Effector memory CD4-positive, alpha-beta T cell (primary cell): Measurements from ENCODE around the gene ROR2.

ENCODE experiments used
- DNase-seq, 3 donors: peaks; one replicate each; pipeline ENCODE4 v3.0.0-alpha.2; 2020
- H3K27ac ChIP-seq: 2 replicates; pipeline ENCODE4 v1.7.0; 2013; ENCODE audit warnings: mild to moderate bottlenecking, low read length, moderate library complexity; ENCODE audit not compliant: insufficient read depth, poor library complexity, severe bottlenecking
- H3K27me3 ChIP-seq: replicated peaks from 2 replicates; pipeline ENCODE4 v1.7.0; 2013; ENCODE audit warnings: mild to moderate bottlenecking, low read length; ENCODE audit not compliant: insufficient read depth, control insufficient read depth, poor library complexity, severe bottlenecking
- H3K36me3 ChIP-seq: 2 replicates; pipeline ENCODE4 v1.7.0; 2013; ENCODE audit warnings: mild to moderate bottlenecking, low read length, moderate library complexity; ENCODE audit not compliant: control insufficient read depth, insufficient read depth
- H3K4me1 ChIP-seq: 2 replicates; pipeline ENCODE4 v1.7.0; 2013; ENCODE audit warnings: low read length, mild to moderate bottlenecking; ENCODE audit not compliant: control insufficient read depth, insufficient read depth, poor library complexity, severe bottlenecking
- H3K4me3 ChIP-seq: 2 replicates; pipeline ENCODE4 v1.7.0; 2013; ENCODE audit warnings: low read length, low read depth, mild to moderate bottlenecking; ENCODE audit not compliant: insufficient read depth, poor library complexity, severe bottlenecking
- H3K9me3 ChIP-seq: 2 replicates; pipeline ENCODE4 v1.7.0; 2013; ENCODE audit warnings: mild to moderate bottlenecking, low read length, moderate library complexity; ENCODE audit not compliant: control insufficient read depth

ROR2 gene

DNA sequence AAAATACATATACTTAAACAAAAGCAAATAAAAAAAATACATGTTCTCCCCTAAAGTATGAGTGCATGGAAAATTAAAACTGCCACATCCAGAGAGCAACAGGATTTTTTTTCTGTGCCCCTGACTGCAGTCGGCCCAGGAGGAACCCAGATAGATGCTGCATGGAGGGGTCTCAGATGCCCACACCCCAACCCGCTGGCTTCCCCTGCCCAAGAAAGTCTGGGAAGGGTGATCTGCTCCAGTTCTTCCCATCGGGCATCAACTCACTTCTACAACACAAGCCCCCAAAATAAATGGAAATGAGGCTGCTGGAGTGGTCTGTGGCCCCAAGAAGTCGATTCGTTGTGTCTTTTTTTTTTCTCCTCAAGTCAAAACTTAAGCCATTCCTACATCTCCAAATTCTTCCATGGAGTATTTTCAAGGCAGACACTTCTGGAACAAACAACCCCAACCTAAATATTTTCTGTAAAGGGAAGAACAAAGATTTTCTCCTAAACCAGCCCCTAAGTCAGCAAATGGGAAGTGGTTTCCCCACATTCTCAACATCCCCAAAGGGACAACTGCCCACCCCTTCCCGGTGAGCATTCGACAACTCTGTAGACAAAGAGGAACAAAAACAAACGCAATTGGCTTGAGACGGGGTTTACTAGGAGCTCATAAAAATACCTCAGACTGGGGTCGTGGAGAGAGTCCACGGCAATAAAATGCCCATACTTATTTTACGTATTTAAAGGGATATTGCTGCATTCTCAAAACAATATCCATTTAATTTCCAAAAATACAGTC lies 46.7 kb downstream of the ROR2 start:
- no peak for DNase-seq
- Histone ChIP-seq H3K4me3 (no peak overlapping the region), H3K4me1 (peaks cover 9% of the 10 kb centered on the region), H3K27me3 (no peaks in the 10 kb centered on the region), H3K27ac (no peak overlapping the region), H3K36me3 (no peaks in the 10 kb centered on the region), H3K9me3 (no peaks in the 10 kb centered on the region)

DNA sequence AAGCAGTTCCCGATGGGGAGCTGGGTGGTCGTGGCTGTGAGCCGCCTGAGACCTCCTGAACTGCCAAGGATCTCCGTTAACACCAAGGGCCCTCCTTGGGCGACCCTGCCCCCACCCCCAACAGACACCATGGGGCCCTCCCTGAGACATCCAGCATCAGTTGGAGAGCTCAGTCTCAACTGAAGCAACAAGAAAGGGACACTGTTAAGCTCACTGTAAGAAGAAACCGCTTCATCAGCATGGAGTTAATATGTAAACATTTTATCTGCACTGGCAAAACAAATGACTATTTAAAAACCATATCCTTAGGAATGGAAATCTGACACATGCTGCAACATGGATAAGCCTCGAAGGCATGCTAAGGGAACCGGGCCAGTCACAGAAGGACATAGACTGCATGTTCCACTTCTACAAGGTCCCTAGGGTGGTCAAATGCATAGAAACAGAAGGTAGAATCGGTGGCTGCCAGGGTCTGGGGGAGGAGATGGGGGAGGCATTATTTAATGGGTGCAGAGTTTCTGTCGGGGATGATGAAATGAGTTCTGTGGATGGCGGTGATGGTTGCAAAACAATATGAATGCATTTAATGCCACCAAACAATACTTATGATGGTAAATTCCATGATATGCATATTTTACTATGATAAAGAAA lies 47.4 kb downstream of the ROR2 start:
- Histone ChIP-seq H3K4me1 (peaks cover 9% of the 10 kb centered on the region), H3K9me3 (no peaks in the 10 kb centered on the region), H3K36me3 (no peaks in the 10 kb centered on the region), H3K27ac (no peak overlapping the region), H3K4me3 (no peak overlapping the region), H3K27me3 (no peaks in the 10 kb centered on the region)
- no peak for DNase-seq

GRCh38 chr9:91900797-91901177 lies 49.2 kb downstream of the ROR2 start:
- no peak for DNase-seq
- H3K36me3 ChIP-seq: no peaks in the 10 kb centered on the region
- peaks cover 4% of the 10 kb centered on the region for H3K4me1 ChIP-seq
- no peaks in the 10 kb centered on the region for H3K27me3 ChIP-seq
- no peaks in the 10 kb centered on the region for H3K9me3 ChIP-seq
- H3K4me3 ChIP-seq: no peak overlapping the region
- H3K27ac ChIP-seq: no peak overlapping the region

DNA sequence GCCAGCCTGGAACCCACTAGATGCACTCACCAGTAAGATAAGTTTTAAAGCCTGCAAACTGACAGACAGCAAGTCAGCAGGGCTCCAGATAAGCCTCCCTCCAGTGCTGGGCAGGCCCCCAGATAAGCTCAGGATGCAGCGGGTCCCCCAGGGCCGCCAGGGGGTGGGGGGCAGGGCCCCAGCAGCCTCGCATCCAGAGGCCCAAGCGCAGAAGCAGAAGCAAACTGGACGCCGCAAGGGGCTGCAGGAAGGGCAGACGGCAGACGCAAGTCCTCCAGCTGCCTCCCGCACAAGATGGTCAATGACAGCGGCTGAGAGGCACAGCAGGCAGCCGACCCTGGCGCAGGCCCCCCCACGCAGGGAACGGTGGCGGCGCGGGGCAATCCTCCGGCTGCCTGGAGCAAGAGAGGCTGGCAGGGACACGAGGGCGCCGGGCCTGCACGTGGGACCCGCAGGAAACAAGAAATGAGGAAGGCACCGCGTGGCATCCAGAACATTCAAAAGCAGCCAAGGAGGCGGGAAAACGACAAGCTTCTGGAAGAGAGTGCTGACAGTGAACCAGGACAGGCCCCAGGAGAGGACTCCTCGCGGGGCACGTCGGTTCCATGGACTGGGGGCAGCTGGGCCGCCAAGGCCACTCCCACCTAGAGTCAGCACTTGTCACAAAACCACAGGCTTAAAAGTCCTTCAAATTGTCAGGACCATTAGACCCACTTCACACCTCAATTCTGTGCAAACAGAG lies 49.8 kb downstream of the ROR2 start:
- no peaks in the 10 kb centered on the region for H3K4me1 ChIP-seq
- H3K27me3 ChIP-seq: no peaks in the 10 kb centered on the region
- no peaks in the 10 kb centered on the region for H3K9me3 ChIP-seq
- H3K36me3 ChIP-seq: no peaks in the 10 kb centered on the region
- DNase-seq: no peak
- H3K27ac ChIP-seq: no peak overlapping the region
- no peak overlapping the region for H3K4me3 ChIP-seq

DNA sequence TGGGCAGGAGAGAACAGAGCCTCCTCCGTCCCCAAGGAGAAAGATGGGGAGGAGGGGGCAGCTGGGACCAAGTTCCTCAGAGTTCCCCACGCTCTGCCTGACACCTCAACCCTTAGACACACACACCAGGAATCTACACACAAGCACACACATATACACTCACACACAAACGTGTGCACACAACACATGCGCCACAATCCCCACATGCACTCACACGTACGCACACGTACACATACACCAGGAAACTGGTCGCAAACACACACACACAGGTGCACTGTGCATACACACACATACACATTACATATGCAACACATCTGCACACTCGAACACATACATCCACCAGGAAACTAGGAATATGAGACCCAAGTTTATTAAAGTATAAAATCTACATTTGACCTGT lies 50.4 kb downstream of the ROR2 start:
- no peaks in the 10 kb centered on the region for H3K9me3 ChIP-seq
- no peak for DNase-seq
- H3K27ac ChIP-seq: no peak overlapping the region
- H3K36me3 ChIP-seq: no peaks in the 10 kb centered on the region
- H3K27me3 ChIP-seq: no peaks in the 10 kb centered on the region
- no peak overlapping the region for H3K4me3 ChIP-seq
- no peaks in the 10 kb centered on the region for H3K4me1 ChIP-seq

DNA sequence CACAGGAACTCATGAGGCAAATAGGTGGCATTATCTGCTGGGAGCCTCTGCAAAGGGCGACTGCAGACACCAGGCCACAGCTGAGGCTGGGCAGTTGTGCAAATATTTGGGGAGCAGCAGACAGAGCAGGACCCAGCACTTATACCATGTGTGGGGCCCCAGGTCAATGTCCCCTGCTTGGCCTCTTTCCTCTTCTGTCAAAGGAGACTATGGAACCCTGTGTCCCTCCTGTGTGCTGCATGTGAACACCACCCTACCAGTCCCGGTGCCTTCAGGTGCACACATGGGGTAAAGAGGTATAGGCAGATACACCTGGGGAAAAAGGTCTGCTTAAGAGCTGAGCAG lies 50.8 kb downstream of the ROR2 start:
- Histone ChIP-seq H3K4me1 (no peaks in the 10 kb centered on the region), H3K36me3 (no peaks in the 10 kb centered on the region), H3K4me3 (no peak overlapping the region), H3K9me3 (no peaks in the 10 kb centered on the region), H3K27ac (no peak overlapping the region), H3K27me3 (no peaks in the 10 kb centered on the region)
- DNase-seq: no peak

DNA sequence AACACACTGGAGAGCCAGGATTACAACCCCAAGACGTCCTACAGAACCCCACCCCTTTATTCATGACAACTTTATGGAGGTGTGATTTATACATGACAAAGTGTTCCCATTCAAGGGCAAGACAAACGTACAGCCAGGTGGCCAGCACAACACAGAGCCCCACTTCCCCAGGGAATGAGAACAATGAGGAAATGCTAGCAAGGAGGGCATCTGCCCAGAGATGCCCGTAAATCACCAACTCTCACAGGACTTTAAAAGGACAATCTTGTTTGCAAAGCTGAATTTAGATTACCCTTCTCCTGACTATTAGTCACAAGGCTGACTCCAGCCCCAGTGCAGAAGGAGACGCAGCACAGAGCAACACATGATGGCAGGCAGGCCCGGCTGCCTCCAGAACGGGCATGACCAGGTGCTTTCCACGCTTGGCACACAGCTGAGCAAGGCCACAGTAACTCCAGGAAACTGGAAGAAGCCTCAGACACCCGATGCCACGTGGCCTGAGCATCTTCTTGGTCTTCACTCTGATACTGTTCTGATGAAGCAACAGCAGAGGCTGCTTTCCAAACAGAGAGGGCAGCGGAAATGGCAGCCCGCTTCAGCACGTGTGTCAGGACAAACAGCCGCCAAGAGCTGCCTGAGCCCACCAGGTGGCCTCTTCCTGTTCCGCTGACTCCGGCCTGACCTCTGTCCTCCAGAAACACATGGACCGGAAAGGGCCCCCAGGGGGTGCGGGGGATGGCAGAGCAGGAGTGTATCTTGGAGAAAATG lies 51.4 kb downstream of the ROR2 start:
- Histone ChIP-seq H3K27me3 (no peaks in the 10 kb centered on the region), H3K27ac (no peak overlapping the region), H3K9me3 (no peaks in the 10 kb centered on the region), H3K4me1 (no peaks in the 10 kb centered on the region), H3K4me3 (no peak overlapping the region), H3K36me3 (no peaks in the 10 kb centered on the region)
- DNase-seq: no peak

DNA sequence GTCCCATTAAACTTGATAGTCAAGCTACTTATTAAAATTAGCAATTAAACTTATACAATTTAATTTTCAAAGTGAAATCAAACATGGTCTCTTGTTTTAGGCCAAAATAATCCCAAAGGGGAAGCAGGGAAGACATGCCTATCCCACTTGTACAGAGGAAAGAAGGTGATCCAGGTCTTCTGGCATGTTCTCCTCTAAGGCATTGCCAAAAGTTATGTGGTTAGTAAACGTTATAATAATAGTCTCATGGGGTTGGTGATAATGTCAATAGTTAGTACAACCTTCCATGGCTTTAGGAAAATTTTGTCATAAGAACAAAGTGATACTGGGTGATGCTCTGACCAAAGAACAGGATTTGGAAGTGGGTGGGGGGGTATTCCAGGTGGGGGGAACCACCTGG lies 52.8 kb downstream of the ROR2 start:
- Histone ChIP-seq H3K36me3 (no peaks in the 10 kb centered on the region), H3K27ac (no peak overlapping the region), H3K27me3 (no peaks in the 10 kb centered on the region), H3K9me3 (no peaks in the 10 kb centered on the region), H3K4me1 (no peaks in the 10 kb centered on the region), H3K4me3 (no peak overlapping the region)
- DNase-seq: no peak

DNA sequence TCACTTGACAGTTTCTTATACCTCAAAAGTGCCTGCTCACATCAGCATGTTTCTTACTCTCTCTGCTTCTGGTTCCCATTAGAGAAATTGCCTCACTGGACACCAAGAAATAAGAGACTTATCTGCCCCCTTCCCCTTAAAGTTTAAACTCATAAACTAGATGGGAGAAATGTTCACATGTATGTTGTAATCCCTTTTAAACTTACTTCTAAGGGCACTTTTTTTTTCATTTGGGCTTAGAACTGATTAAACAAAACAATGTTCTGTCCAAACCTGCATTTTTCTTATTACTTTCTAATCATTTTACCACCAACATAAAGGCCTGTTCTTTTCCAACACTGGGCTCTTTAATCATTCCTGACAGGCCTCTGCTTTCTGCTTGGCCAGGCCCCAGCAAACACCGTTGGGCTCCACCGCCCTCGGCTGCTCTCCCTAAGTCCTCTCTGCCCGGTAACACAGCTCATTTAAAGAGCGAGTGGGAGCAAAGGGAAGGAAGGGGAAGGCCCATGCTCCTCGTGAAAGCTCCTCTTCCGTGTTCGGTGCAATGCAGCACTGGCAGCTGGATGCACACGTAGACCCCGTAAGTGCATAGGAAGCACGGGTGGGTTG lies 53.4 kb downstream of the ROR2 start:
- H3K36me3 ChIP-seq: no peaks in the 10 kb centered on the region
- no peak for DNase-seq
- no peaks in the 10 kb centered on the region for H3K9me3 ChIP-seq
- H3K27ac ChIP-seq: no peak overlapping the region
- H3K27me3 ChIP-seq: no peaks in the 10 kb centered on the region
- H3K4me1 ChIP-seq: no peaks in the 10 kb centered on the region
- H3K4me3 ChIP-seq: no peak overlapping the region
